DMS79 (cell line): ENCODE data around the gene MTERF2.

Experiments used
- DNase-seq: peaks from one replicate; lab custom pipeline; 2025; lab: John Stamatoyannopoulos, UW

The MTERF2 gene

GRCh38 chr12:106953352-106954250 lies 33.3 kb downstream of the MTERF2 start:
- no peak for DNase-seq

DNA sequence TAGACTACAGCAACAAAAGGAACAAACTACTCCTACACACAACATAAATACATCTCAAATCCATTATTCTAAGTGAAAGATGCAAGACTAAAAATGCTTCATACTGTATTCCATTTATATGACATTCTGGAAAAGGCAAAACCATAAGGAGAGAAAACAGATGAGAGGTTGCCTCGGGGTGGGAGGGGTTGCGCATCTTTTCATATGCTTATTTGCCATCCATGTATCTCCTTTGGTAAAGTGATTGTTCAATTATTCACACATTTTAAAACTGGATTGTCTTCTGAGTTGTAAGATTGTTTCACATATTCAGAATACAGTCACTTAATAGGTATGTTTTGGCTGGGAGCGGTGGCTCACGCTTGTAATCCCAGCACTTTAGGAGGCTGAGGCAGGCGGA lies 36.4 kb downstream of the MTERF2 start:
- DNase-seq = no peak

DNA sequence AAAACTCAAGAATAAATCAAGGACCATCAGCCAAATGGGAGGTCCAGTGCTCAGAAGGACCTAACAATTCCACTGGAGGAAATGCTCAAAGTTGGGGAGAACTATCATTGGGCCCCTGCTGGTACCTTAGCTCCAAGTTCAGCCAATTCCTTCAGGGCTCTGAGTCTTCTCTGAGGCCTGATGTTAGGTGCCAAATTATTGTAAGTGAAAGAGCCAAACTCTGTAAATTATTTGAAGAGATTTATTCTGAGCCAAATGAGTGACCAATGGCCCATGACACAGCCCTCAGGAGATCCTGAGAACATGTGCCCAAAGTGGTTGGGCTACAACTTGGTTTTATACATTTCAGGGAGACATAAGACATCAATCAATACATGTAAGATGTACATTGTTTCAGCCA lies 39.5 kb downstream of the MTERF2 start:
- no peak for DNase-seq

GRCh38 chr12:106945261-106945851 lies 41.6 kb downstream of the MTERF2 start:
- DNase-seq = no peak

- DNase-seq = no peak
These were observed 44.2 kb downstream of the MTERF2 start for GRCh38 chr12:106942775-106943174.

- no peak for DNase-seq
These were observed 45.3 kb downstream of the MTERF2 start for GRCh38 chr12:106941481-106942156.

GRCh38 chr12:106934277-106934676 lies 52.7 kb downstream of the MTERF2 start:
- DNase-seq = no peak
